SK-N-SH treated with all-trans-retinoic acid at 6 μM for 48 hours (cell line): ENCODE results near the gene ZCCHC7.

Experiments used
- ATAC-seq: fragments of 200-7000 bp; cut with Tn5 transposase; 3 replicates; pipeline ENCODE4 v1.9.1; 2020; ENCODE audit warnings: mild to moderate bottlenecking, moderate library complexity
- ARNTL ChIP-seq: fragments of 450-650 bp; formaldehyde crosslinking; IDR thresholded peaks from 2 replicates; pipeline ENCODE4 v1.5.0; 2020; ENCODE audit warnings: low read depth, mild to moderate bottlenecking, moderate library complexity, borderline replicate concordance
- BACH2 ChIP-seq: fragments of 250-450 bp; sonication (Bioruptor Pico); IDR thresholded peaks from 2 replicates; pipeline ENCODE4 v1.9.0; 2021; ENCODE audit warnings: mild to moderate bottlenecking, borderline replicate concordance
- CREB5 ChIP-seq: fragments of 250-450 bp; sonication (Bioruptor Pico); IDR thresholded peaks from 2 replicates; pipeline ENCODE4 v1.5.1; 2020; ENCODE audit warnings: low read depth, mild to moderate bottlenecking, moderate library complexity
- CSDC2 ChIP-seq: fragments of 250-450 bp; sonication (Bioruptor Pico); IDR thresholded peaks from 2 replicates; pipeline ENCODE4 v1.5.0; 2020; ENCODE audit warnings: mild to moderate bottlenecking, moderate library complexity
- CSRNP3 ChIP-seq: fragments of 250-450 bp; sonication (Bioruptor Pico); IDR thresholded peaks from 2 replicates; pipeline ENCODE4 v1.5.1; 2021; ENCODE audit warnings: mild to moderate bottlenecking, moderate library complexity
- ESRRG ChIP-seq: fragments of 250-450 bp; sonication (Bioruptor Pico); IDR thresholded peaks from 2 replicates; pipeline ENCODE4 v1.6.1; 2021; ENCODE audit warnings: mild to moderate bottlenecking
- GLIS3 ChIP-seq: fragments of 250-450 bp; sonication (Bioruptor Pico); IDR thresholded peaks from 2 replicates; pipeline ENCODE4 v1.5.0; 2020; ENCODE audit warnings: mild to moderate bottlenecking, moderate library complexity
- ISL1 ChIP-seq: fragments of 250-450 bp; sonication (Bioruptor Pico); IDR thresholded peaks from 2 replicates; pipeline ENCODE4 v2.1.2; 2022; ENCODE audit warnings: mild to moderate bottlenecking, moderate library complexity
- OSR1 ChIP-seq: fragments of 250-450 bp; sonication (Bioruptor Pico); IDR thresholded peaks from 2 replicates; pipeline ENCODE4 v1.8.0; 2022; ENCODE audit warnings: moderate library complexity, mild to moderate bottlenecking, inconsistent platforms
- POU6F1 ChIP-seq: fragments of 250-450 bp; sonication (Bioruptor Pico); IDR thresholded peaks from 2 replicates; pipeline ENCODE4 v1.8.0; 2021; ENCODE audit warnings: low read depth, mild to moderate bottlenecking, moderate library complexity, borderline replicate concordance
- PPARA ChIP-seq: fragments of 250-450 bp; sonication (Bioruptor Pico); IDR thresholded peaks from 2 replicates; pipeline ENCODE4 v1.5.0; 2020; ENCODE audit warnings: mild to moderate bottlenecking, borderline replicate concordance
- SNAI2 ChIP-seq: fragments of 250-450 bp; sonication (Bioruptor Pico); IDR thresholded peaks from 2 replicates; pipeline ENCODE4 v1.5.0; 2020; ENCODE audit warnings: mild to moderate bottlenecking, moderate library complexity
- TCF4 ChIP-seq: fragments of 250-450 bp; sonication (Bioruptor Pico); IDR thresholded peaks from 2 replicates; pipeline ENCODE4 v1.8.0; 2021; ENCODE audit warnings: mild to moderate bottlenecking, moderate library complexity, borderline replicate concordance
- TOX ChIP-seq: fragments of 250-450 bp; sonication (Bioruptor Pico); IDR thresholded peaks from 2 replicates; pipeline ENCODE4 v1.8.0; 2021; ENCODE audit warnings: mild to moderate bottlenecking, moderate library complexity, borderline replicate concordance
- TSHZ2 ChIP-seq: fragments of 250-450 bp; sonication (Bioruptor Pico); IDR thresholded peaks from 2 replicates; pipeline ENCODE4 v1.5.0; 2020; ENCODE audit warnings: mild to moderate bottlenecking, moderate library complexity
- ZC3H10 ChIP-seq: fragments of 250-450 bp; sonication (Bioruptor Pico); IDR thresholded peaks from 2 replicates; pipeline ENCODE4 v1.5.1; 2021; ENCODE audit warnings: mild to moderate bottlenecking, moderate library complexity
- ZFP3 ChIP-seq: fragments of 250-450 bp; sonication (Bioruptor Pico); IDR thresholded peaks from 2 replicates; pipeline ENCODE4 v1.5.0; 2020; ENCODE audit warnings: mild to moderate bottlenecking, moderate library complexity
- ZFP30 ChIP-seq: fragments of 450-650 bp; formaldehyde crosslinking; IDR thresholded peaks from 2 replicates; pipeline ENCODE4 v1.5.0; 2022; ENCODE audit warnings: mild to moderate bottlenecking, moderate library complexity
- ZNF565 ChIP-seq: fragments of 450-650 bp; formaldehyde crosslinking; conservative IDR thresholded peaks from 2 replicates; pipeline ENCODE4 v1.5.0; 2020; ENCODE audit warnings: low read depth, mild to moderate bottlenecking, moderate library complexity
- ZNF70 ChIP-seq: fragments of 450-650 bp; formaldehyde crosslinking; IDR thresholded peaks from 2 replicates; pipeline ENCODE4 v1.5.0; 2020; ENCODE audit warnings: mild to moderate bottlenecking, moderate library complexity
- ZNF8 ChIP-seq: fragments of 450-650 bp; formaldehyde crosslinking; IDR thresholded peaks from 2 replicates; pipeline ENCODE4 v1.5.0; 2020; ENCODE audit warnings: mild to moderate bottlenecking, moderate library complexity

Gene ZCCHC7

GRCh38 chr9:37398464-37399025, 278.2 kb downstream of the ZCCHC7 start:
- ATAC-seq: no peak
- no peak for TF ChIP-seq ZC3H10 (CRISPR knock-in tag)
- no peak for TF ChIP-seq ZNF8 (CRISPR knock-in tag)
- no peak for TF ChIP-seq TCF4 (CRISPR knock-in tag)
- no peak for TF ChIP-seq POU6F1 (CRISPR knock-in tag)
- no peak for TF ChIP-seq ESRRG (CRISPR knock-in tag)
- no peak for TF ChIP-seq OSR1 (CRISPR knock-in tag)
- TF ChIP-seq PPARA (CRISPR knock-in tag): no peak
- no peak for TF ChIP-seq TSHZ2 (CRISPR knock-in tag)
- TF ChIP-seq CSRNP3 (CRISPR knock-in tag): no peak
- TF ChIP-seq ZFP3 (CRISPR knock-in tag): no peak
- no peak for TF ChIP-seq GLIS3
- TF ChIP-seq BACH2 (CRISPR knock-in tag): no peak
- TF ChIP-seq ISL1 (CRISPR knock-in tag): no peak
- TF ChIP-seq ARNTL: no peak
- no peak for TF ChIP-seq ZNF70 (CRISPR knock-in tag)
- TF ChIP-seq ZNF565: no peak
- TF ChIP-seq TOX (CRISPR knock-in tag): no peak
- no peak for TF ChIP-seq SNAI2 (CRISPR knock-in tag)
- no peak for TF ChIP-seq CREB5 (CRISPR knock-in tag)

GRCh38 chr9:37399336-37399735, 279.0 kb downstream of the ZCCHC7 start:
- no peak for TF ChIP-seq CSRNP3 (CRISPR knock-in tag)
- no peak for TF ChIP-seq TOX (CRISPR knock-in tag)
- TF ChIP-seq CSDC2 (CRISPR knock-in tag): no peak
- no peak for ATAC-seq

- no peak for TF ChIP-seq GLIS3
- TF ChIP-seq CSRNP3 (CRISPR knock-in tag): no peak
- no peak for TF ChIP-seq PPARA (CRISPR knock-in tag)
- TF ChIP-seq ISL1 (CRISPR knock-in tag): no peak
- TF ChIP-seq ZFP3 (CRISPR knock-in tag): no peak
- no peak for TF ChIP-seq CREB5 (CRISPR knock-in tag)
- no peak for TF ChIP-seq CSDC2 (CRISPR knock-in tag)
- TF ChIP-seq OSR1 (CRISPR knock-in tag): no peak
- TF ChIP-seq ESRRG (CRISPR knock-in tag): no peak
- TF ChIP-seq ZNF70 (CRISPR knock-in tag): no peak
- no peak for TF ChIP-seq ZFP30 (CRISPR knock-in tag)
Observed at GRCh38 chr9:37404590-37404989, 284.2 kb downstream of the ZCCHC7 start.

More at GRCh38 chr9:37404590-37404989, 284.2 kb downstream of the ZCCHC7 start:
- ATAC-seq: no peak
